Suppressor macrophage (primary cell): ENCODE measurements around the gene RBMS1.
"Not testable (repeated sequence)": the region's sequence is repeated elsewhere in the genome, so short reads cannot be mapped to it uniquely, and the experiment has no call there.

ENCODE experiments used
- DNase-seq, 4 experiments: peaks; one replicate each; pipeline ENCODE4 v3.0.0-alpha.2; 2020 to 2022

The RBMS1 gene

GRCh38 chr2:160431441-160431840, 62.2 kb downstream of the RBMS1 start:
- DNase-seq = peak in 1 of 4 experiments; percentile 75

GRCh38 chr2:160430001-160430344, 63.6 kb downstream of the RBMS1 start:
- DNase-seq = no peak

DNA sequence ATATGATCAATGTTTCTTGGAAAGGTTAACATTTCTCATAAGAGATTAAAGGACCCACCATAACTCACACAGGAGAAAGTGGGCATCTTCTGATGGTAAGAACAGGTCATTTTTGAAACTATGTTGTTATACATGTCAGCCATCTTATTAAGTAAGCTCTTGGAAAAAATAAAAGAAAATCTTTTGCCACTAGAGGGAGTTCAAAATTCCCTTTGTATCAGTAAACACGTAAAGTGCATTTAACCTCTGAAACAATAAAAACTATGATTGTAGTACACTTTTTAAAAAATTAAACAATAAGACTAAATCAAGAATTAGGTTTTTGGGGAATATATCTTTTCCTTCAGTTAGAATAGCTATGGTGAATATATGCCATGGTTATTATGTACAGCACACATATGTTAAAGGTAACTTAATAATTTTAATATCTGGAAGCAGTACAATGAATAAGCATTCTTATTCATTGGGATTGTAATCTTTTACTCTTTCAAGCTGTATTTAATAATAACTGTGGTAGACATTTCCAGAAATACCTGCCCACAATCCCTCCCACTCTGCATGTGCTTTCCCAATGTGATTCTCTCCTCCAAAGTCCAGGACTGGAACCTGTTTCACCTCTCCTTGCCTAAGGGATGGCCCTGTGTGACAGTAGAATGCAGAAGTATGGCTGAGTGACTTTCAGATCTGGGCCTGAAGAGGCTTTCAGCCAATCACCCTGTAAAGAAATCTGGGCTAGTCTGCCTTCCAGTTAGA, 64.2 kb downstream of the RBMS1 start:
- DNase-seq = peak in 2 of 4 experiments; percentile 73 to 81

- DNase-seq = no peak
These were observed 65.2 kb downstream of the RBMS1 start for GRCh38 chr2:160428405-160428763.

DNA sequence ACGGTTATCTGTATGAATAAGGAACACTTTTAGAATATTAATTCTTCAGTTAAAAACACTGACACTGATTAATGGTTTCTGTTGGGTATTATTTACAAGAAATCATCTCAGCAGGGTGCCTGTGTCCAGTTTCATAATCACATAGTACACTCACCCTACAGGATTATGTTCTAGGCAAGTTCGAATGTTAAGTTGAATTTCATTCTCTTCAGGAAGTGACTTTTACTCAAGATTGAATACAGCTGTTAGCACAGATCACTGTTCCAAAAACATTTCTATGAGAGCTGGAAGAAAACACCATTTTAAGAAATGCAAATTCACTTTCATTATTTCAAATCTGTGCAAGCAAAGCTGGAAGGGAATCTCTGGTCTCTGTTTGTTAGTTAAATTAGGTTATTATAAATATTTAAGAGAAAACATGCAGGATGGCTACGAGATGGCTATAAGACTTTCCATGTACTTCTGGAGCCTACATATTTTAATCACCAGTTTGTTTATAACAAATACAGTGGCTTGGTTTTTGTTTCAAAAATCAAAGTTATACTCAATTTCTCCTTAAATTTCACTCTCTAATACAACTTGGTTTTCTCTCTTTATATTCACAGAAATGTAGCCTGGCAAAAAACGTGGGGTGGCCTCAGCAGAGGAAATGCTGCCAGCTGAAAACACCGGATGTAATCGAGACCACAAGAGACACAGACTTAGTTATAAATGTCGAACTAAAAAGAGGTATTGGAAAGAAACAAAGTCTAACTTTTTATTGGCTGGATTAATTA, 65.8 kb downstream of the RBMS1 start:
- DNase-seq = peak in 3 of 4 experiments; percentile 36 to 53 (median 46)

DNA sequence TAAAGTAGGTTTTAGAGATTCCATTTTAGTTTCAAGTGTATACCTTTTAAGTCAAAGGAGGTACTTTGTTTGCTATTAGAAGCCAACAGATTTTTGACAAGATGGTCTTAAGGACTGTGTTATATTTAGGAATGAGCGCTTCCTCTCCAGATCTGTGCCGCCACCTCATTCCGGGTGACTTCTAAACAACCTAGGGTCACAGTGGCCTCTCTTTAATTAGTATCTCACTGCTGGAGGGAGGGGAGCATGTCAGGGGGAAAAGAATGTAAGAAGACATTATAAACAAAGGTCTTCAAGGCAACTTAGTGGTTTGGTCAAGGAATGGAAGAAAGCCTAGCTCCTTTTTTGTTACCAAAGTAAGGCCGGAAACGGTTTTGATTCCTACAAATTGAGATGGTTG, 67.0 kb downstream of the RBMS1 start:
- DNase-seq = no peak

DNA sequence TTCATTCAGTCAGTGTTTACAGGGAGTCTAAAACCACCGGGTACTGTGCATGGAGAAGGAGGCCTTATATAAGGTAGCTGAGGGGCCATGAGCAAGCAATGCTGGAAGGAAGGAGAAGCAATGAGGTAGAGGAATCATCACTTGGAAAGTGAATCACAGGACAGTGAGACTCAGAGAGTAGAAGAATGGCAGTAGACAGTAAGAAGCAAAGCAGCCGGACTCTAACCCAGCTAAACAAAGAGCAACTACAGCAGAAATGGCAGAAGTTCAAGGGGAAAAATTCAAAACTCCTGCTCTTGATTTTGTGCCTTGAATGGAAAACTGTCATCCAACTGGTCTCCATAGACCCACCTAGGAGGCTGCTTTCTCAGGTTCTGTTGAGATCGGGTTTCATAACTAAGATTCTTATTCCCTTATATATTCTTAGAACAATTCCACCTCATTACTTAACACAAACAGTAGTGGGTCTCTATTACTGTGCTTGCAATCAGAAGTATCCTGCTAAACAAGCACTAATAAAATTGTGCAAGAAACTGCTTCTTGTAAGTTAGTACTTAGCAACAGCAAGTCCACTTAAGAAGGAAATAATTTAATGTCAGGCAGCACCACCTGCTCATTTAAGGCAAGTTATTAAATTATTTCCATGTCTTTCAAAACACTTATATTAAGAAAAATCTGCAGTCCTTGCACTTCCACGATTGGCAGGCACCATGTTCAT, 68.0 kb downstream of the RBMS1 start:
- no peak for DNase-seq

DNA sequence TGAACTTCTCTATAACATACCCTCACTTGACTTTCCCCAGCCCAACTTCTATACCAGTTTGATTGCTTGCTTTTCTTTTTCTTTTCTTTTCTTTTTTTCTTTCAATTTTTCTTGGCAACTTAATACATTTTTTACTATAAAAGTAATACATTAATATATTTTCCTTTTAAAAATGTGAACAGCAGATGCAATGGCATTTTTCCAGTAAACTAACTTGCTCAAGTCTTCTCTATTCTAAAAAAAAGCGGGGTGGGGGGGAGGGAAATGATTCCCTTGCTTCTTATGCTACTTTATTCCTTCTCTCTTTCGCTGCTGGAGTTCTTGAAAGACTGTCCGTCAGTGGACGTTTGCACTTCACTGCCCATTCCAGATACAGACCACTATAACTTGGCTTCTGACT, 70.5 kb downstream of the RBMS1 start:
- no peak for DNase-seq

DNA sequence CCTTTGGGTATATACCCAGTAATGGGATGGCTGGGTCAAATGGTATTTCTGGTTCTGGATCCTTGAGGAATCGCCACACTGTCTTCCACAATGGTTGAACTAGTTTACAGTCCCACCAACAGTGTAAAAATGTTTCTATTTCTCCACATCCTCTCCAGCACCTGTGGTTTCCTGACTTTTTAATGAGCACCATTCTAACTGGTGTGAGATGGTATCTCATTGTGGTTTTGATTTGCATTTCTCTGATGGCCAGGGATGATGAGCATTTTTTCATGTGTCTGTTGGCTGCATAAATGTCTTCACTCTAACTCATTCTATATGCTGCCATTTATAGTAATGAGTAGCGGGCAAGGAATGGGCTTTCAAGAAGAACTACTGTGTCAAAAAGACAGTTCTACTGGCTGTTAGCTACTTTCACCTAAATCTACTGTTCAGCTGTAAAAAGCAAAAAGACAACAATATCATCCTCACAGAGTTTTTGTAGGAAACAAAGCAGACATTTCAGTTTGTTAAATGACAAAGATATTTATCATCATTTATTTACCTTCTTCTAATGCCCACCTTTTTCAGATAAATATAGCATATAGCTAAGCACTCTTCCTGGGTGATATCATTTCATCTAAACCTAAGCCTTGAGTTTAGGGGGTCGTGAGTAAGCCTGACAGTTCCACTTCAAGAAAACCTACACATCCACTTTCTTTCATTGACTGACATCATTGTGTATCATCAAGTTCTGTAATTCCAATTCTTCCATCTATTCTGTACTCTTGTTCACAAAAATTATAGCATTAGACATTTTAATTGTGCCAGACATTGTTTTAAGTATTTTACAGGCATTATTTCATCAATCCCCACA, 71.7 kb downstream of the RBMS1 start:
- DNase-seq = not testable (repeated sequence)

- DNase-seq = no peak
These were observed 72.9 kb downstream of the RBMS1 start for GRCh38 chr2:160420711-160421110.

DNA sequence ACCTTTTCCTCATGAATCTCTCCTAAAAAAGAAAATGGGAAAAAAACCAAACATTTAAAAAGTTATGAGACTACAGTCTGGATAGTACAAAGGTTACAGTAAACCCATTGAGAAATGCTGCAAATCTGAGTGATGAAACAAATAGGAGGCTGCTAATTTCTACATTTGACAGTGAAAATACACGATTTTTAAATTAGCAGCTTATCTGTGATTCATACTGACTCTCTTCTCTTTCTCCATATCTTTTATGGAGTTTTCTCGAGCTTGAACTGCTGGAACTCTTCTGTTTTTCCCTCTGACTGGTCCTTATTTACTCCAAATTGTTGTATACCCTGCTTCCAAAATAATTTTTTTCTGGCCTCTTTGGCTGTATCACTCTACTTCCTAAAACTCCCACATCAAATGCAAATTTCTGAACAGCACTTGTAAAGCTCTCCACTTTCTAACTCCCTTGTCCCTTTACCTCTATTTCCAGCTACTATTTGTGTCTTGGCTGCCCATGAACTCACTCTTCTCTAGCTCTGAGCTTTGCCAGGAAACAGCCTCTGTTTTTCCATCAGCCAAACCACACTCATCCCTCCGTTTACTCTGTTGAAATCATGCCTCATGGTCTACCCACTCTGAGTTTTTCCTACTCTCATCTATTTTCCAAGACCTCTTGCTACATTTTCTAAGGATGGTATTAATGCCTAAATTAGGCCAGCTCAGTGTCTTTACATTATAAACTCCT, 73.7 kb downstream of the RBMS1 start:
- DNase-seq = peak in 1 of 4 experiments; percentile 22

GRCh38 chr2:160418853-160419252, 74.8 kb downstream of the RBMS1 start:
- DNase-seq = no peak

GRCh38 chr2:160418398-160418765, 75.2 kb downstream of the RBMS1 start:
- no peak for DNase-seq

GRCh38 chr2:160417745-160418397, 75.7 kb downstream of the RBMS1 start:
- DNase-seq = no peak

- no peak for DNase-seq
These were observed 77.6 kb downstream of the RBMS1 start for GRCh38 chr2:160415991-160416390.

DNA sequence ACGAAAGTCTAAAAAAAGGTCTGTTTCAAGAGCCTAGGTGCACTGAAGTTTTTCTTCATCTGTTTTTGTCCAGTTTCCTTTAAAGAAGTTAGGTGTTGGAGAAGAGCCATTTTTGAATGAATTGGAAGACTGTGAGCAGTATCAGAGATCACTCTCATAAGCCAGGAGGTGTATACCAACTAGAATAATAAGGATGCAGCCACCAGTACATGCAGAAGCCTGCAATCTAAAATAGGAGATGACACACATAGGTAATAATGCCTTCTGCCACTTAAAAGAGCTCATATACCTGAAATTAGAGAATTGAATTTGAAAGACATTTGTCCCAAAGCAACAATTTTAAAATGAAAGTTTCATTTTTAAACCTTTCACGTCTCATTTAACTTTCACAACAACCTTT, 81.7 kb downstream of the RBMS1 start:
- no peak for DNase-seq

DNA sequence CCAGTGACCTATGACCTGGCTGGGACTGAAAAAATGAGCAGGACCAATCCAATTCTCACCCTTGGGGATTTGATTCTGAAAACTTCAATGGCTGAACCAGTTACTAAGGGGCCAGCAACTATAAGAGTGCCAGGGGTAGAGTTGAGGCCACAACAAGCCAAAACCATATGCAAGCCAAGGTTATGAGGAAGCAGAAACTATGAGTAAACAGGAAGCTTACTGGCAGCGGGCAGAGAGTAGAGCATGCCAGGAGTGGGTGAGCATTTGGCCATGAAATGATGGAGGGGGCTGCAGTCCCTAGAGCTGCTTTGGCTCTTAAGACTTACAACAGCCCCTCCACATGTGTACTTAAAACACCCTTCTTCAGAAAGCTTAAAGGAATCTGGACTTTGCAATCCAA, 82.4 kb downstream of the RBMS1 start:
- DNase-seq = peak; percentile 61 to 82 (median 70)

- DNase-seq = no peak
These were observed 84.1 kb downstream of the RBMS1 start for GRCh38 chr2:160409480-160409879.

DNA sequence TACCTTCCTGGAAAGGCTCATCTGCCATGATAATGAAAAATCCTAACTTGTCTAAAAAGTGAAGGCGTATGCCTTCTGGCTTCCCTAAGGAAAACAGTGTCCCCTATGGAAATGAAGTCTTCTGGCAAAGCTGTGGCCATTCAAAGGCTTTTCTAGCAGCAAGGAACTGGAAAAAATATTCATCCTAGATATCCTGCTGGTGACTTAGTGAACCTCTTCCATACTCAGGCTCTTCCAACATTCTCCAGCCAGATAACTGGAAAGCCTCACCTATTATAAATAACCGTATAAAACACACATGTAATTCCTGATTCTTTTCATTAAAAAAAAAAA, 84.7 kb downstream of the RBMS1 start:
- no peak for DNase-seq

- no peak for DNase-seq
These were observed 85.2 kb downstream of the RBMS1 start for GRCh38 chr2:160408173-160408958.
